Measurements from ENCODE around the gene RAD51B. TPM values are rescaled to one million over a fixed set of nuclear protein-coding genes. Genes with fewer than 3 reads are reported as not detected.

Gene RAD51B
- total and polyA plus RNA-seq, 2 experiments from 2014 or later, result 11.7 to 17.8 TPM

DNA sequence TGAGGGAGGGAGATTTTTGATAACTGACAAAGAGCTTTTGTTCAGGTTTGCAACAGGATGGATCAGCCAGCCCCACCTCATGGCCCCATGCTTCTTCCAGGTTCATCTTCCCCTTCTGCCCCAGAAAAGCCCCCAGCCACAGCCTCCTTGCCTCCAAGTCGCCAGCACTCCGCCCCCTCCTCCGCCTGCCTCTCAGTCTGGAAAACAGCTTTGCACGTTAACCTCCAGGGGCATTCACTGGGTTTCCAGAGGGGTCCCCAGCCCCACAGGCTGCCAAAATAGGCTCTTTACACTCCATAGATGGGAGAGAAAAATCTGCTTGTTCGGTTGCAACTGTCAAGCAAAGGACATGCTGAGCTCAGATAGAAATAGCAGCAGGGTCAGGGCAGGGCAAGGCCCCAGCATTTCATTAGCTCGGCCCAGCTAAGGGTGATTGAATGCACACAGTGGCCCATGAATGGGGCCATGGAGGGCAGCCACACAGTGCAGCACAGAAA is 719.7 kb downstream of the RAD51B start:
- TF ChIP-seq CTCF (IDR thresholded peaks at IDR 0.05; ENCODE audit: low read depth, low read length), result no peak
- no peaks in the 10 kb centered on the region for H3K9me3 ChIP-seq (ENCODE audit: low read depth)
- no peak overlapping the region for H3K4me3 ChIP-seq
- H3K27me3 ChIP-seq, result no peaks in the 10 kb centered on the region
- H3K4me1 ChIP-seq (ENCODE audit: low read depth), result peaks cover 14% of the 10 kb centered on the region
- peak overlapping the region; percentile 81 for H3K27ac ChIP-seq
- H3K36me3 ChIP-seq, result no peaks in the 10 kb centered on the region
- DNase-seq (ENCODE audit: low read depth in 1 of 2, low spot score in 1 of 2), result peak in 1 of 2 donors; percentile 25

DNA sequence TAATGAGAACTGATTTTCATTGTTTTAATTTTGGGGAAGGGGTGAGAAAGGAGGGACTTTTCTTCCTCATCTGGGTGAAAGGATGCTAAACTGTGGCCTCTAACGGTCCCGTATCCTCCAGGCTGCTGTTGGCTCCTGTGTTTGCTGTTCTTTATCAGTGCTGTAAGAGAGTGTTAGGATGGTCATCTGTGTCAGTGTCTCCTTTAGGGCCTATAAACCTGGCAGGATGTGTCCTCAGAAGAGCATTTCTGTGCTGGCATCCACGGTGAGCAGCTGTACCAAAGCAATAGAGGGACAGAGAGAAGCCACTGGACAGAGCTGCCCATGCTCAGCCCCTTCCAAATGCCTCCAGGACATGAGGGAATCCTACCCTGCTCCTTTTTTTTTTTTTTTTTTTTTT is 720.2 kb downstream of the RAD51B start:
- no peak for DNase-seq (ENCODE audit: low read depth in 1 of 2, low spot score in 1 of 2)
- Histone ChIP-seq H3K4me3 (no peak overlapping the region), H3K4me1 (ENCODE audit: low read depth) (peaks cover 14% of the 10 kb centered on the region), H3K36me3 (no peaks in the 10 kb centered on the region), H3K9me3 (ENCODE audit: low read depth) (no peaks in the 10 kb centered on the region), H3K27ac (peak overlapping the region; percentile 81), H3K27me3 (no peaks in the 10 kb centered on the region)
- no peak for TF ChIP-seq CTCF (IDR thresholded peaks at IDR 0.05; ENCODE audit: low read depth, low read length)

- H3K36me3 ChIP-seq, result no peaks in the 10 kb centered on the region
- peak in 1 of 2 donors; percentile 27 for DNase-seq (ENCODE audit: low read depth in 1 of 2, low spot score in 1 of 2)
- H3K9me3 ChIP-seq (ENCODE audit: low read depth), result no peaks in the 10 kb centered on the region
- no peak overlapping the region for H3K27ac ChIP-seq
- no peaks in the 10 kb centered on the region for H3K27me3 ChIP-seq
- peaks cover 14% of the 10 kb centered on the region for H3K4me1 ChIP-seq (ENCODE audit: low read depth)
- H3K4me3 ChIP-seq, result no peak overlapping the region
- no peak for TF ChIP-seq CTCF (IDR thresholded peaks at IDR 0.05; ENCODE audit: low read depth, low read length)
Observed at GRCh38 chr14:68541178-68541896, 721.8 kb downstream of the RAD51B start.

GRCh38 chr14:68542346-68542745 is 722.8 kb downstream of the RAD51B start:
- peaks cover 14% of the 10 kb centered on the region for H3K4me1 ChIP-seq (ENCODE audit: low read depth)
- H3K27me3 ChIP-seq, result no peaks in the 10 kb centered on the region
- DNase-seq (ENCODE audit: low read depth in 1 of 2, low spot score in 1 of 2), result no peak
- no peaks in the 10 kb centered on the region for H3K36me3 ChIP-seq
- H3K9me3 ChIP-seq (ENCODE audit: low read depth), result no peaks in the 10 kb centered on the region
- no peak overlapping the region for H3K27ac ChIP-seq
- H3K4me3 ChIP-seq, result no peak overlapping the region
- TF ChIP-seq CTCF (IDR thresholded peaks at IDR 0.05; ENCODE audit: low read depth, low read length), result no peak

DNA sequence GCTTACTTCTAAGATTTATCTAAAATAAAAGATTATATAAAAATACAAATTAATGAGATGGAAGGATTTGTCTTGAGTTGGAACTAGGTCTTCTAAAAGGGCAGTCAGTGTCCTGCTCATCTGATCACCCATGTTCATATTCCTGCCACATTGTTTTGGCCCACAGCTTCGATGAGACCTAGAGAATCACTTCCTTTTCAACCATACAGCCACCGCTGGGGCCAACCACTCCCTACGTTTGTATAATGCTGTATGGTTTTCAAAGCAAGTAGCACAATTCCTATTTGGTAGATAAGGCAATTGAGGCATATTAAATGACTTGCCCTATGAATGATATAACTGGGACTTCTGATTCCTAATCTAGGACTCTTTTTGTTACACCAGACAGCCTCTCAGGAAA is 723.9 kb downstream of the RAD51B start:
- Histone ChIP-seq H3K4me1 (ENCODE audit: low read depth) (peaks cover 24% of the 10 kb centered on the region), H3K4me3 (no peak overlapping the region), H3K36me3 (no peaks in the 10 kb centered on the region), H3K27me3 (no peaks in the 10 kb centered on the region), H3K27ac (no peak overlapping the region), H3K9me3 (ENCODE audit: low read depth) (no peaks in the 10 kb centered on the region)
- TF ChIP-seq CTCF (IDR thresholded peaks at IDR 0.05; ENCODE audit: low read depth, low read length), result no peak
- no peak for DNase-seq (ENCODE audit: low read depth in 1 of 2, low spot score in 1 of 2)
